EH (cell line): ENCODE data around the gene NEURL1B.

ENCODE experiments used
- DNase-seq: peaks from one replicate; pipeline ENCODE4 v3.0.0-alpha.2; 2015; ENCODE audit warnings: low read depth

The NEURL1B gene

GRCh38 chr5:172608773-172609172, 32.3 kb upstream of the NEURL1B start:
- DNase-seq: no peak

DNA sequence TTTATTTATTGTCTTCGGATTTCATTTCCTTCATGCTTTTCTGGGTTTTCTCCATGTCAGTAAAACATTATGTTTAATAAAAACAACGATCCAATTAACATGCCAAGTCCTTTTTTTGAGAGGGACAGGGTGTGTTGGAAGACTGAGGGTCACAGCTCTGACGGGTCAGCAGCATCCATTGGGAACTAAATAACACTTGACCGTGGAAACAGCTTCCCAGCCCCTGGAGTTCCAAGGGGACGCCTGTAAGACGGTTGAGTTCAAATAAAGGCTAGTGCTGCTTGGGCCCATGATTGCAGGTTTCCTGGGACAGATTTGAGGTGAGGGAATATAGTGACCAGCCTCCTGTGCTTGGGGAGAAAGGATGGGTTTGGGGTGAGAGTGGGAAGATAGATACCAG, 30.4 kb upstream of the NEURL1B start:
- no peak for DNase-seq

DNA sequence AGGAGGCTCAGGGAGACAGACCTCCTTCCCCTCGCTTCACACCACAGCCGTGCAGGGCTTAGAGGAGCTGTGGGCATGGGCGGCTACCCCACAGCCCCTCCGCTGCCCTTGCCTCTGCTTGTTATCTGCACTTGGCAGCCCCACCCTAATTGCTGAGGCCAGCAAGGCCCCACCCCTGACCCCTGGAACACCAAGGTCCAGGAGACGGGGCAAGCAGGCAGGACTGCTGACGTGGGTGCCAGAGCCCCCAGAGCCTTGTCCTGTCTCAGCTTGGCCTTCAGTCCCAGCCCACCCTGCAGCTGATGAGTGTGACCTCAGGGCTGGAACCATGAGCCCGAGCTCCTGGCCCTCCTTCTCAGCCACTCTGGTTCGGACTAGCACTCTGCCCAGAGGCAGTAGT, 29.1 kb upstream of the NEURL1B start:
- no peak for DNase-seq

- DNase-seq: no peak
Measured at GRCh38 chr5:172612771-172613170, 28.3 kb upstream of the NEURL1B start.

GRCh38 chr5:172616136-172616535, 24.9 kb upstream of the NEURL1B start:
- DNase-seq: no peak

DNA sequence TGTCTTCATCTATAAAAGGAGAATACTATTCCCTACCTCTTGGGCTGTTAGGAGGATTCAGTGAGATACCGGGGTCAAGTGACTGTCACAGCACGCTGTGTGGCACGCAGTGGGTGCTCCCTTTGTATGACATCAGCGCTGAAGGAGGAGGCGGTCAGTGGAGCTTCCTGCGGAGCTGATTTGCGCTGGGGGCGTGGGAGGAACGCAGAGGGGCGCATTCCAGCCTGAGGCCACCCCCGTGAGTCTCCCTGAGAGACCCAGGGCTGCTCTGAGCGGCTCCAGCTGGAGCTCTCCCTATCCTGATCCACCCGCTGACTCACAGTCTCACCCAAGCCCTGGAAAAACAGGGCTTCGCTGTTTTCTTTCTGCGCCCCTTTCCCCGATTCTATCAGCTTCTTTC, 24.3 kb upstream of the NEURL1B start:
- DNase-seq: no peak

DNA sequence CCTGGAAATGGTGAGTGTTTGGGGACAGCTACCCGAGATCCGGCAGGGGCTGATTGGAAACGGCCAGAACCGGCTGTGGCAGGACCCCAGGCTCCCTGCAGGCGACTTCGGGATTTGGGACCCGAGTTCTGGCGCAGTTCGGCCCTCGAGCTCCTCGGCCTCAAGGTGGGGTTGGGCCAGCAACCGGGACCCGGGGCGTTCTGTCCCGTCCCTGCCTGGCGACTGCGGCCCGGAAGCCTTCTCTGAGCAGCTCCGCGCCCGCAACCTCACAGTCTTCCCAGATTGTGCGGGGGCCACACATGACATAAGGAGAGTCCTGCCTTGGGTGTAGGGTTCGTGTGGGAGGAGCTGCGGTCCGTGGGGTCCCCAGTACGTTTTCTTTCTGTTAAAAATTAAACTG, 23.2 kb upstream of the NEURL1B start:
- DNase-seq: no peak

GRCh38 chr5:172618574-172619365, 22.3 kb upstream of the NEURL1B start:
- no peak for DNase-seq

DNA sequence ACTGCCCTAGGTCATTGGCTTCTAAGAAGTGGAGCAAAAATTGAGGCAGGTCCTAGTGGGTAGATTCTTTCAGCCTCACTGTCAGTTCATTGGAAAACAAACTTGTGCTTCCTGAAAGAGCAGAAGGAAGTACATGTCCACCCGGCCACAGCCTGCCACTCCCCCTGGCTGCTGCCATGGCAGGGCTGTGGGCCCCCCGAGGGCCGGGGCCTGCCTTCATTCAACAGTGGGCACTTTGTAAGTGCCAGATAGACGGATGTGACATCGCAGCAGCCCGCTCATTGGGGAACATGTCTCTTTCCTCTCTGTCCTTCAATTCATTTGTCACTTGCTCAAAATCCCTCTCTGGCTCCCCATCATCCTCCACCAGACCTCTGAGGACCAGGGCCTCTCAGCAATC, 20.6 kb upstream of the NEURL1B start:
- no peak for DNase-seq

DNA sequence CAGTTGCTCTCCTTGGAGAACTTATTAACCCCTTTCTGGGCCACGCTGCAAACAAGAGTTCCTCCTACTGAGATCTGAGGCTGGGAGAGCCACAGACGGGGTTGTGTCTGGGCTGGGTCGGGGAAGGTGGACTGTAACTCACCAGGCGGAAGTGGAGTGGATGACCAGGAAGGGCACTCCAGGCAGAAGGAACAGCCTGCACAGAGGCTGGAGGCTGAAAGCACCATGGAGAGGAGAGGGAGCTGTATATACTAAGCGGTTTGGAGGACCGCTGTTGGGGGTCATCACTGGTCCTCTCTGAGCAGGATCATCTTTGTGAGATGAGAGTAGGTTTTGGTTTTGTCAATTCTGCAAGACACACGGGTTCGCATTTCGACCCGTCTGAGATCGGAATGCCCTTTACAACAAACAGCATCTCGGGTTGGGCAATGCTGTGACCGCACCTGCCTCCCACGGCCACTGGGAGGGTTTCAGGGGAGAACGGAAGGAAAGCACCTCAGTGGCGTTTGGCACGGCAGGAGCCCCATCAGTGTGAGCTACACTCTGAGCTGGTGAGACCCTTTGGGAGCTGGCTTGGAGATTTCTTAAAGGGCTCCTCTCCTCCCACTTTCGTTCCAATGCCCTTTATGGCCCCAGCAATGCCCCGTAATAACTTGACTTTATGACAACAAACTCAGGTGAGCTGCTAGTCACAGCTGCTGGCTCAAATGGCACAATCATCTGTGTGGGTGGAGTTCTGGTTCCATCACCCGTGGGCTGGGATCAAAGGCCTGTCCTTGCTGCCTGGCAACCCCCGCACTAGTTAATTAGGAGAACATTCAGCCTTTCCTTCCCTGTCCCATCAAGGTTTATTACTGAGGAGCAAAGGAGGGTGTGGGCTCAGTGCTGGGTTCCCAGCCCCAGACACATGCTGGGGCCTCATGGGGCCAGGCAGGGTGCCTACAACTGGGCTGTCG, 18.7 kb upstream of the NEURL1B start:
- DNase-seq: no peak

DNA sequence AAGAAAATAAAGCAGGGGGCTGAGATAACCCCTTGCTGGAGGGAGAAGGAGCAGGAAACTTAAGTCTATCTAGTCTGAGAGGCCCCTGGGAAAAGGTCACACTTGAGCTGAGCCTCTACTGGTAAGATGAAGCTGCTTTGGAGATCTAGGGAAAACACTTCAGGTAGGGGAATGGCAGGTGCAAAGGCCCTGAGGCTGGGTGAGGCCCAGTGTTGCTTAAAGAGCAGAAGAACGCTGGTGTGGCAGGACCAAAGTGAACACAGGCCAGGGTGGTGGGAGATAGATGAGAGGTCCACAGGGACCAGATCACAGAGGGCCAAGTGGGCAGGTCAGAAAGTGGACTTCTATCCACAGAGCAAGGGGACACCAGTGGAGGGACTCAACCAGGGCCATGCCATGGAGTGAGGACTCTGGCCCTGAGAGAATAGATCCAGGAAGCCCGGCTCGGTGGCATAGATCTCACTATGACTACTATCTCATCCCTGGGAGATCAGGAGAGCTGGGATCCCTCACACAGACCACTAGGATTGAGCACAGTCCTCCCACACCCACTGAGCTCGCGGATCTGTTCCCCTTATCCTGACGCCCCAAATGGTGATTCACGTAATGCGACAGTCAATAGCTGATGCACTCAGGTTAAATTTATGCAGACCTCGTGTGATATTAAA, 17.6 kb upstream of the NEURL1B start:
- DNase-seq: no peak

DNA sequence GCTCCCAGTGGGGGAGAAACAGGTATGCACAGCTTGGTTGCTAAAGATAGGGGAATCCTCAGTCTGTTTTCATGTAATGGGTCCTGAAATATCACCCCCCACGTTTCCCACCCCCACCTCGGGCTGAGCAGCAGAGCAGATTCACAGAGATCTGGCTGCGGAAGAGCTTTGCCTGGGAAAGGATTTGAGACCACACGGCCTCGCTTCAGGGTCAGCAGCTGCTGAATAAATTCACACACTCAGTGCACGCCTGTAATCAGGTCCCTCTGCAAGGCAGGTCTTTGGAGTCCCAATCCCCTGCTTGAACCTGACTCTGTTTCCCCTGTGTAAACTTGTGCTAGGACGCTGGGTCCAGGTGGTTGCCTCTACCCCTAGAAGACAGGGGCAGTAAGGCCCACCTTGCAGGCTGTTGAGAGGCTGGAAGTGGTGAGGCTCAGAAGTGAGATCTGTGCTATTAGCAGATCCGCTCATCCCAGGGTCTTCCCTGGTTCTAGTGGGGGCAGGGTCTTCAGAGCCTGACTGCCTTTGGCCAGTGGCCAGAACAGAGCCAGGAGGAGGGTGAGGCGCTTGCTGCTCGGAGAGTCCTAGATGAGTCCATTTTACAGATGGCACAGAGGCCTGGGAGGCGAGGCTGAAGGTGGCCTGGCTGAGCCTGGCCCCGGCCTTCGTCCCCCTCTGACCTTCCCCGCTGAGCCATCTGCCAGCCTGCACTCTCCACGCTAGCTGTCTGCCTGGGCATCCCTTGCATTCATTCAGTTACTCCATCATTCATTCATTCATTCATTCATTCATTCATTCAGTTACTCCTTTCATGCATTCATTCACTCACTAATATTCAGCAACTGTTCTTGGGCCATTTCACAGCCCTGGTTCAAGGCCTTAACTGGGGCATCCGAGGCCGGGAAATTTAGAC, 16.7 kb upstream of the NEURL1B start:
- DNase-seq: no peak

DNA sequence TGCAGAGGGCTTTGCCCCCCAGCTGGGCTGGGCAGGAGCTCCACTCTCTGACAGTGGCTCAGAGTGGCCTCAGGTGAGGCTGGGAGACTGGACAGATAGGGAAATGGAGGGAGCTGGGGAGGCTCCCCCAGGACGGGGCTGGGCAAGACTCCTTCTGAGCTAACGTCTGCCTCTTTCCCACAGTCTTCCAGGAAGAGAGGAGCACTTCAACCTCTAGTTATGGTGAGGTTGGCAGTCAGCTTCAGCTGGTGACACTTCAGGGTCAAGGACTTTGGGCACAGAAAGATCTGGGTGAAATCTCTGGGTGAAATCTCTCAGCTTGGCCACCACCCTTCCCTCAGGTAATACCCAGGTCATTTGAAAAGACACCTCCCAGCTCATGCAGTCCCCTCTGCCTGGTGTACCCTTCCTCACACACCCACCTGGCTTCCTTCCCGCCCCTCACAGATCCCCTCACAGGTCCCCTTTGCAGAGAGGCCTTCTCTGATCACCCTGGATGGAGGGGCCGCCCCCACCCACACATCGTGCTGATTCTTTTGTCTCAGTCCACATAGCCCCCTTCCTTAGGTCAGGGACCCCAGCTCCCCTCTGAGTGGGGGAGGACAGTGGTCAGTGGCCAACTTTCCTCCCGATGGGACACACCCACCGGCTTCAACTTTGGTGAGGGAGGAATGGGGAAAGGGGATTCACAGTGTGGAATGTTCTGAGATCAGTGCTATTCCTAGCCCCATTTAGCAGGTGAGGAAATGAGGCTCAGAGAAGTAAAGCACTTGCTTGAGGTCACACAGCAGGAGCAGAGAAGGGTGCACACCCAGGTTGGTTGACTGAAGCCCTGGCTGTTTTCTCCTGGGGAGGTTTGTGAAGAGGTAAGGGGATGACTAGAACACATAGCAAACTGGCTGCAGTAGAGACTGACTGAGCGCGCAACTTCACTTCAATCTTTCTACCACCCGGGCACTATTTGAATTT, 15.8 kb upstream of the NEURL1B start:
- DNase-seq: no peak

GRCh38 chr5:172626031-172626581, 15.0 kb upstream of the NEURL1B start:
- DNase-seq: no peak

- no peak for DNase-seq
Measured at GRCh38 chr5:172630082-172630481, 11.0 kb upstream of the NEURL1B start.

DNA sequence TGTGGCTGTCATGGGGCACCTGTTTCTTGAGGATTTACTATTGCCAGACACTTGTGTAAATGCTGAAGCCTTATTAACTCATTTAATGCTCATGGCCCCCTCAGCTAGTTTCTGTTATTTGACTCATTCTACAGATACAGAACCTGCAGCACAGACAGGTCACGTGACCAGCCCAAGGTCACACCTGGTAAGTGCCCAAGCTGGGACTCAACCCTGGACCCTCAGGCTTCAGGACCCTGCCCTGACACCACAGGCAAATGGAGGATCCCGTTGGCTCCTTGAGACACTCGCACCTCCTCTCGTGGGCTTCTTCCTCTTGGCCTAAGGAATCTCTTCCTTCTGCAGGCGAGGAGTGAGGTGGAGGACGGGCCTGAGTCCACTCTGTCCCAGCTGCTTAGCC, 10.6 kb upstream of the NEURL1B start:
- no peak for DNase-seq

DNA sequence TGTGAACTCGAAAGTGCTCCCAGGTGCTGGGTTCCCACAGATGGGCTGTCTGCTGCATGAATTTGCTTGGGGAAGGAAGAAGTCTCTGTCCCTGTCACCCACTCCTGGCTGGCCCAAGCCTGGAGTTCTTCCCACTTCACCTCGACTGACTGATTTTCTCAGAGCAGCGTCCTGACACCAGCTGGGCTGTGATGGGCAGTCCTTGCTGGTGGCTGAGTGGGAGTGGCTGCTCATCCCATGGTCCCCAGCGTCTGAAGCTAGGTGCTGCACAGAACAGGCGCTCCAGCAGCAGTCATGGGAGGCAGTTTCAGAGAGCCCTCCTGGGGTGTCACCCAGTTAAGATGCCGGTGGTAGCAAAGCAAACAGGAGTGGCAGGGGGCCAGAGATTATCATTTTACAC, 10.1 kb upstream of the NEURL1B start:
- DNase-seq: no peak

DNA sequence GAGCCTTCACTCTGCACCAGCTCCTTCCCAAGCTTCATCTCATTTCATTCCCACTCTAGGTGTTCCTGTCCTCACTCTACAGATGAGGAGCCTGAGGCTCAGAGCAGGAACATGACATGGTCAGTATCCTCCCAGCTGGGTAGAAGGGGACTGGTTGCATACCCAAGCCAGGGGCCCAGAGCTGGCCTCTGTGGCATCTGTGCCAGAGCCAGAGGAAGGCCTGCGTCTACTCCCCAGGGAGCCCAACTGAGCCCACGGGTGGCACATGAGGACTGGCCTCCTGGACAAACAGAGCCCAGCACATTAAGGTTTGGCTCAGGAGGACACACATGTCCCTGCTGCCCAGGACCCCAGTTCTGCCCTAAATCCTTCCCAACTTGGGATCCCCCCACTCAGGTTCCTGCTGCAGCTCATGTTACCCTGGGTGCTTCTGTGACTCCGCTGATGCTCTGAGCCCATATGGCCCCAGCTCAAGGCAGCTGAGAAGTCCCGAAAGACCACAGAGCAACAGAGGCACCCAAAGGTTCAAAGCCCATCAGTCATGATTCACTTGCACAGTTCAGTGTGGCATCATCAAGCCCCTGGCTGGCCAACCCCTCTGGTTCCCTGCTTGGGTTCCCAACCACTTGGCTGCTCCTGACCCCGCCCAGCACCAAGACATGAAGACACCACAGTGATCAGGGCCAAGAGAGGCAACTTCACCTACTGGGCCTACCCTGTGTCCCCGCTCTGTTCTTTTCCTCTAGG, 8.5 kb upstream of the NEURL1B start:
- no peak for DNase-seq

GRCh38 chr5:172633403-172633970, 7.6 kb upstream of the NEURL1B start:
- no peak for DNase-seq
